ENCODE results near the gene LCTL. TPM values are rescaled to one million over a fixed set of nuclear protein-coding genes. Genes with fewer than 3 reads are reported as not detected.

LCTL gene
- total and polyA plus RNA-seq, 7 donors = 0.01 TPM; not detected in 6

DNA sequence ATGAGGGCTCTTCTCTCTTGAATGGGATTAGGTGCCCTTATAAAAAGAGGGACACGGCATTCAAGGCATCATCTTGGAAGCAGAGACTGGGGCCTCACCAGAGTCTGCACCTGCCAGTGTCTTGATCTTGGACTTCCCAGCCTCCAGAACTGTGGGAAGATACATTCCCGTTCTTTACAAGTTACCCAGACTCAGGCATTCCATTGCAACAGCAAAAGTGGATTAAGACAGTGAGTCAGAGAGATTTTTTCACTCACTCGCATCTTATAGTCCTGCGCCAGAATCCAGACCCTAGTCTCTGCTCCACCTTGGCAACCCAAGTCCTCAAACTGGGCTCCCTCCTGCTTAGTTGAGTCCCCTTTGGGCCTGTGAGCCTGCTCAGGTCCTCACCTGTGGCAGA lies 2.7 kb downstream of the LCTL start:
- no peak overlapping the region for H3K4me3 ChIP-seq
- DNase-seq = no peak
- WGBS, 2 donors = 92 to 94% methylated on average over 4 of the region's 4 CpGs
- H3K27ac ChIP-seq = no peak overlapping the region
- no peaks in the 10 kb centered on the region for H3K9me3 ChIP-seq
- H3K36me3 ChIP-seq = no peaks in the 10 kb centered on the region
- H3K4me1 ChIP-seq = peaks cover 0 to 4% (median 0%) of the 10 kb centered on the region in 4 donors
- TF ChIP-seq POLR2AphosphoS5 (IDR thresholded peaks at IDR 0.05) = no peak
- TF ChIP-seq, protein P1, sequence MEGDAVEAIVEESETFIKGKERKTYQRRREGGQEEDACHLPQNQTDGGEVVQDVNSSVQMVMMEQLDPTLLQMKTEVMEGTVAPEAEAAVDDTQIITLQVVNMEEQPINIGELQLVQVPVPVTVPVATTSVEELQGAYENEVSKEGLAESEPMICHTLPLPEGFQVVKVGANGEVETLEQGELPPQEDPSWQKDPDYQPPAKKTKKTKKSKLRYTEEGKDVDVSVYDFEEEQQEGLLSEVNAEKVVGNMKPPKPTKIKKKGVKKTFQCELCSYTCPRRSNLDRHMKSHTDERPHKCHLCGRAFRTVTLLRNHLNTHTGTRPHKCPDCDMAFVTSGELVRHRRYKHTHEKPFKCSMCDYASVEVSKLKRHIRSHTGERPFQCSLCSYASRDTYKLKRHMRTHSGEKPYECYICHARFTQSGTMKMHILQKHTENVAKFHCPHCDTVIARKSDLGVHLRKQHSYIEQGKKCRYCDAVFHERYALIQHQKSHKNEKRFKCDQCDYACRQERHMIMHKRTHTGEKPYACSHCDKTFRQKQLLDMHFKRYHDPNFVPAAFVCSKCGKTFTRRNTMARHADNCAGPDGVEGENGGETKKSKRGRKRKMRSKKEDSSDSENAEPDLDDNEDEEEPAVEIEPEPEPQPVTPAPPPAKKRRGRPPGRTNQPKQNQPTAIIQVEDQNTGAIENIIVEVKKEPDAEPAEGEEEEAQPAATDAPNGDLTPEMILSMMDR (IDR thresholded peaks at IDR 0.05) = no peak
- TF ChIP-seq EP300 (IDR thresholded peaks at IDR 0.05) = no peak
- no peak for TF ChIP-seq POLR2A (IDR thresholded peaks at IDR 0.05)
- H3K27me3 ChIP-seq = no peaks in the 10 kb centered on the region
- intact Hi-C loops (cut with DNase I) = no loop called here

- Histone ChIP-seq H3K9me3 (no peaks in the 10 kb centered on the region), H3K27me3 (no peaks in the 10 kb centered on the region), H3K36me3 (no peaks in the 10 kb centered on the region), H3K4me1 (no peaks in the 10 kb centered on the region), H3K4me3 (no peak overlapping the region), H3K27ac (no peak overlapping the region)
- DNase-seq = no peak
- TF ChIP-seq POLR2AphosphoS5 (IDR thresholded peaks at IDR 0.05) (no peak), POLR2A (IDR thresholded peaks at IDR 0.05) (no peak), EP300 (IDR thresholded peaks at IDR 0.05) (no peak)
- TF ChIP-seq, protein P1 (IDR thresholded peaks at IDR 0.05) = no peak
- WGBS, 2 donors = 92 to 94% methylated on average over 18 of the region's 18 CpGs
- intact Hi-C loops (cut with DNase I) = no loop called here
These were observed 4.8 kb downstream of the LCTL start for GRCh38 chr15:66560856-66561525.

DNA sequence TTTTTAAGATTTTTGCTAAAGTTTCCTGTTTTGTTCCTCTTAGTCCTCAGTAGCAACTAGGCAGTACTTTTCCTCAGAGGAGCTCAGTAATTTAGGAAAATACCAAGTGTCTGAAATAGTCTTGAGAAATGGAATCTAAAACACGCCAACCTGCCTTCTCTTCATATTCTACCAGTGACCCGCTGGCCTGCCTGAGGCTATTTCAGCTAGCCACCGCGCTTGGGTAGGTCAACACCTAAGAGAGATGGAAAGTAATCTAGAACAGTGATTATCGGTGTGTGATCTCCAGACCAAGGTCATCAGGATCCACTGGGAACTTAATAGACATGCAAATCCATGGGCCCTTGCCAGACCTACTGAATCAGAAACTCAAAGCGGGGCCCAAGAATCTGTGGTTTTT lies 7.5 kb downstream of the LCTL start:
- TF ChIP-seq POLR2A (IDR thresholded peaks at IDR 0.05) (no peak), EP300 (IDR thresholded peaks at IDR 0.05) (no peak), POLR2AphosphoS5 (IDR thresholded peaks at IDR 0.05) (no peak)
- TF ChIP-seq, protein P1 (IDR thresholded peaks at IDR 0.05) = no peak
- H3K27me3 ChIP-seq = no peaks in the 10 kb centered on the region
- H3K27ac ChIP-seq = no peak overlapping the region
- 96 to 98% methylated on average over 6 of the region's 6 CpGs for WGBS, 2 donors
- no peaks in the 10 kb centered on the region for H3K4me1 ChIP-seq
- H3K4me3 ChIP-seq = no peak overlapping the region
- H3K9me3 ChIP-seq = no peaks in the 10 kb centered on the region
- H3K36me3 ChIP-seq = no peaks in the 10 kb centered on the region
- no peak for DNase-seq
- intact Hi-C loops (cut with DNase I) = no loop called here

DNA sequence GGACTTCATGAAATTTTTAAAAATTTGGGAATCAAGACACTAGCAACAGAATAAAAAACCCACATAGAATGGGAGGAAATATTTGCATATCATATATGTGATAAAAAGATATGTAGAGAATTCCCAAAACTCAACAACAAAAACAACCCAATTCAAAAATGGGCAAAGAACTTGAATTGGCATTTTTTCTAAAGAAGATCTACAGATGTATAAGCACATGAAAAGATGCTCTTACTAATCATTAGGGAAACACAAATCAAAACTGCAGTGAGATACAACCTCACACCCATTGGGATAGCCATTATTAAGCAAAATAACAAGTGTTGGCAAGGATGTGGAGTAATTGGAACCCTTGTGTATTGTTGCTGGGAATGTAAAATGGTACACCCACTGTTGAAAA lies 10.1 kb downstream of the LCTL start:
- no peaks in the 10 kb centered on the region for H3K4me1 ChIP-seq
- no peaks in the 10 kb centered on the region for H3K9me3 ChIP-seq
- intact Hi-C loops (cut with DNase I) = no loop called here
- DNase-seq = no peak
- no peak for TF ChIP-seq EP300 (IDR thresholded peaks at IDR 0.05)
- TF ChIP-seq POLR2AphosphoS5 (IDR thresholded peaks at IDR 0.05) = no peak
- TF ChIP-seq POLR2A (IDR thresholded peaks at IDR 0.05) = no peak
- TF ChIP-seq, protein P1 (IDR thresholded peaks at IDR 0.05) = no peak
- no peak overlapping the region for H3K4me3 ChIP-seq
- H3K27ac ChIP-seq = no peak overlapping the region
- H3K36me3 ChIP-seq = no peaks in the 10 kb centered on the region
- no peaks in the 10 kb centered on the region for H3K27me3 ChIP-seq

DNA sequence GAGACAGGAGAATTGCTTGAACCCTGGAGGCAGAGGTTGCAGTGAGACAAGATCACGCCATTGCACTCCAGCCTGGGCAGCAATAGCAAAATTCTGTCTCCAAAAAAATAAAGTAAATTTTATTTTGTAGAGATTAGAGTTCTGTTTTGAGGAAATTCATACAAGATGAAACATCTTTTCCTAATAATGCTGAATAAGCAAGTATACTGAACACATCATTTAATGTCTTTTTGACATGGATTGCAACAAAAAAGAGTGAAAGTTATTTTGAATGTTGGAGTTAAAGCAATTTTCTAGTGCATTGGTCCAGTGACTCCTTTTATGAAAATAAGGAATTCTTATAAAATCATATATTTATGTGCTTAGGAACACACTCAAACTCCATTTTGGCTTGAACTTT lies 20.5 kb downstream of the LCTL start:
- no peaks in the 10 kb centered on the region for H3K9me3 ChIP-seq
- 96 to 98% methylated on average over 1 of the region's 1 CpG for WGBS, 2 donors

More for the DNA sequence above, 20.5 kb downstream of the LCTL start:
- H3K4me1 ChIP-seq = no peaks in the 10 kb centered on the region
- no peaks in the 10 kb centered on the region for H3K27me3 ChIP-seq
- intact Hi-C loops (cut with DNase I) = no loop called here
- H3K27ac ChIP-seq = no peak overlapping the region
- TF ChIP-seq, protein P1 (IDR thresholded peaks at IDR 0.05) = no peak
- TF ChIP-seq POLR2AphosphoS5 (IDR thresholded peaks at IDR 0.05) = no peak
- TF ChIP-seq EP300 (IDR thresholded peaks at IDR 0.05) = no peak
- TF ChIP-seq POLR2A (IDR thresholded peaks at IDR 0.05) = no peak
- no peak for DNase-seq
- no peak overlapping the region for H3K4me3 ChIP-seq
- peaks cover 0 to 5% (median under 1%) of the 10 kb centered on the region in 4 donors for H3K36me3 ChIP-seq

Data from sigmoid colon (tissue), 7 donors.